Left lung (tissue), 10 donors: ENCODE results near the gene DTX1. TPM values are rescaled to one million over a fixed set of nuclear protein-coding genes. Genes with fewer than 3 reads are reported as not detected.

Experiments used
- ATAC-seq: fragments of 200-7000 bp; cut with Tn5 transposase; one replicate; pipeline ENCODE4 v1.9.1; 2020; ENCODE audit warnings: moderate library complexity
- DNase-seq, 4 donors: peaks; one replicate each; pipeline ENCODE4 v3.0.0-alpha.2; 2013 to 2020
- H3K27ac ChIP-seq, 2 donors: fragments of 200-600 bp; sonication (generic) in 1 of 2; one replicate each; pipeline versions ENCODE4 v1.5.0 to v1.8.0; 2020 to 2021
- H3K27me3 ChIP-seq, 2 donors: fragments of 200-600 bp; sonication (generic) in 1 of 2; one replicate each; pipeline versions ENCODE4 v1.5.0 to v1.8.0; 2020 to 2021
- H3K36me3 ChIP-seq, 2 donors: fragments of 200-600 bp; sonication (generic) in 1 of 2; one replicate each; pipeline versions ENCODE4 v1.5.0 to v1.8.0; 2020 to 2021
- H3K4me1 ChIP-seq, 2 donors: fragments of 200-600 bp; one replicate each; pipeline ENCODE4 v1.8.0; 2021
- H3K4me3 ChIP-seq, 2 donors: fragments of 200-600 bp; sonication (generic) in 1 of 2; one replicate each; pipeline versions ENCODE4 v1.5.0 to v1.8.0; 2020 to 2021; ENCODE audit warnings: mild to moderate bottlenecking in 1 of 2
- H3K9me3 ChIP-seq, 2 donors: fragments of 200-600 bp; sonication (generic) in 1 of 2; one replicate each; pipeline versions ENCODE4 v1.5.0 to v1.8.0; 2020 to 2021
- CTCF ChIP-seq, 2 donors: fragments of 200-600 bp; sonication (generic) in 1 of 2; IDR thresholded peaks; one replicate each; pipeline versions ENCODE4 v1.5.0 to v1.8.0; 2021; ENCODE audit warnings: antibody characterized with exemption in 2 of 2
- intact Hi-C, 2 donors: fragments of 100-400 bp; cut with DNase I; formaldehyde crosslinking; loops; one replicate each; pipeline versions ENCODE4 v1.11.2 to v1.14.2; 2022
- polyA plus RNA-seq, 6 donors: library from polyadenylated mRNA; unstranded; fragments of 120-200 nt; gene quantifications; one replicate each; pipeline ENCODE4 v1.2.1, GENCODE V29; 2013; ENCODE audit not compliant: insufficient read length in 6 of 6
- total RNA-seq, 2 donors: library from RNA; stranded (reverse); fragmentation: NEBNext Ultra II Directional; extraction: Animal tissue kit (Norgen Biotek cat#: 25700); gene quantifications; one replicate each; pipeline ENCODE4 v1.2.1, GENCODE V29; 2021
- donor health status: DM: no; HTN: yes; CAD: no.
- donor health status: DM: no; HTN: no; CAD: no.

Gene DTX1
- total and polyA plus RNA-seq, 8 donors = 0.70 to 6.3 (median 4.3) TPM

DNA sequence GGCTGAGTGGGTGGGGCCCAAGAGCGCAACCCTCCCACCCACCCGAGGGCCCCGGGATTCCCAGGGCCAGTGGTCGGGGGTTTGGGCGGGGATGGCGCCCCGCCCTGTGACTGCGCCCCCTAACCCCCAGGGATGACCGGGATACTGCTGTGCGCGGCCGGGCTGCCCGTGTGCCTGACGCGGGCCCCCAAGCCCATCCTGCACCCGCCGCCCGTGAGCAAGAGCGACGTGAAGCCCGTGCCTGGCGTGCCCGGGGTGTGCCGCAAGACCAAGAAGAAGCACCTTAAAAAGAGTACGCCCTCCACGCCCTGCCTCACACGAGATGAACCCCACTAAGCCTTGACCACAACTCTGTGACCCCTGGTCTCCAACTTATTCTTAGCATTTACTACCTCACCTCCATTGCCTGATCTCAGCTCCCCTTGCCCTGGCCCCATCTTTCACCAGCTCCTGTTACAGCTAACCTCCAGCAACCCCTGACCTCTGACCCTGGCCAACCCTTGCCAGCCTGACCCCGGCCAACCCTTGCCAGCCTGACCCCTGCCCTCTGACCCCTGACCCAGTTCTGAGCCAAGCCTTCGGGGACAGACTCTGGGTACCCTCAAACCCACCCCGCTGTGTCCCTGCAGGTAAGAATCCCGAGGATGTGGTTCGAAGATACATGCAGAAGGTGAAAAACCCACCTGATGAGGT, 37.0 kb downstream of the DTX1 start:
- intact Hi-C loops = no loop called here
- ATAC-seq = no peak
- Histone ChIP-seq H3K36me3 (no peaks in the 10 kb centered on the region), H3K27ac (no peak overlapping the region), H3K27me3 (peaks cover 0 to 53% of the 10 kb centered on the region in 2 donors), H3K4me1 (peaks cover 0 to 7% of the 10 kb centered on the region in 2 donors), H3K4me3 (no peak overlapping the region), H3K9me3 (no peaks in the 10 kb centered on the region)
- TF ChIP-seq CTCF (IDR thresholded peaks at IDR 0.05) = no peak
- DNase-seq = peak in 1 of 4 donors; percentile 53

DNA sequence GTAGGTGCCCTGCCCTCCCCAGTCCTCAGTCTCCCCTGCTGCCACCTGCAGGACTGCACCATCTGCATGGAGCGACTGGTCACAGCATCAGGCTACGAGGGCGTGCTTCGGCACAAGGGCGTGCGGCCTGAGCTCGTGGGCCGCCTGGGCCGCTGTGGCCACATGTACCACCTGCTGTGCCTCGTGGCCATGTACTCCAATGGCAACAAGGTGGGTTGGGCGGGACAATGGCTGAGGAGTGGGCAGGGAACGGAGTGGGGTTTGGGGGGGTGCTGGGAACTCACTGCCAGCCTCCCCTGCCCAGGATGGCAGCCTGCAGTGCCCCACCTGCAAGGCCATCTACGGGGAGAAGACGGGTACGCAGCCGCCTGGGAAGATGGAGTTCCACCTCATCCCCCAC, 38.2 kb downstream of the DTX1 start:
- peaks cover 0 to 8% of the 10 kb centered on the region in 2 donors for H3K4me1 ChIP-seq
- H3K27ac ChIP-seq = no peak overlapping the region
- peak in 1 of 4 donors; percentile 53 for DNase-seq
- H3K27me3 ChIP-seq = peaks cover 0 to 46% of the 10 kb centered on the region in 2 donors
- ATAC-seq = no peak
- intact Hi-C loops = no loop called here
- no peak for TF ChIP-seq CTCF (IDR thresholded peaks at IDR 0.05)
- no peak overlapping the region for H3K4me3 ChIP-seq
- H3K36me3 ChIP-seq = no peaks in the 10 kb centered on the region
- no peaks in the 10 kb centered on the region for H3K9me3 ChIP-seq

- Histone ChIP-seq H3K27me3 (peaks cover 0 to 39% of the 10 kb centered on the region in 2 donors), H3K9me3 (no peaks in the 10 kb centered on the region), H3K36me3 (no peaks in the 10 kb centered on the region), H3K4me3 (no peak overlapping the region), H3K4me1 (peaks cover 0 to 8% of the 10 kb centered on the region in 2 donors), H3K27ac (no peak overlapping the region)
- ATAC-seq = peak; percentile 4
- DNase-seq = no peak
- TF ChIP-seq CTCF (IDR thresholded peaks at IDR 0.05) = no peak
- intact Hi-C loops = no loop called here
Measured at GRCh38 chr12:113095405-113095804, 38.9 kb downstream of the DTX1 start.

DNA sequence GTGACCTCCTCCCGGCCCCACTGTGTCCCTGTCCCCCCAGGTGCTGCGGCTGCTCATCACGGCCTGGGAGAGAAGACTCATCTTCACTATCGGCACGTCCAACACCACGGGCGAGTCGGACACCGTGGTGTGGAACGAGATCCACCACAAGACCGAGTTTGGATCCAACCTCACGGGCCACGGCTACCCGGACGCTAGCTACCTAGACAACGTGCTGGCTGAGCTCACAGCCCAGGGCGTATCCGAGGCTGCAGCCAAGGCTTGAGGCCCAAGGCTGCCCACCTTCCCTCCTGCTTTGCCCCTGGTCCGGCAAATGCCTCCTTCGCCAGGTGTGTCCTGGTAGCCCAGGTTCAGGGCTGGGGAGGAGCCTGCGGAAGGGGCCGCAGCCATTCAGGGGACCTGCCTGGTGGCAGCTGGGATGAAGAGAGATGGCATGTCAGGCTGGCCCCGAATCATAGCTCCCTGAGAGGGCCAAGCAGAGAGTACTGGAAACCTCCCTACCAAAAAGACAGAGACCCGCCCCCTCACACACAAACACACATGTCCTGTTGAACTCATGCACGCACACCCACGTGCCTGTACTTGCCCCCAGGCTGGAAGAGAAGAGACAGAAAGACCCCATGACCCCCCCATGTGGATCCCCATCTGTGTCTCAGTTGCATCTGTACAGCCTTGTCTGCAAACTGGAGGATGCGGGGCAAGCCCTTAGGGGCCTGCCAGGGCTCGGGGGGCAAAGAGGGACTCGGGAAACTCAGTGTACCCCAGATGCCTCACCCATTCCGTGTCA, 40.3 kb downstream of the DTX1 start:
- ATAC-seq = no peak

More for the DNA sequence above, 40.3 kb downstream of the DTX1 start:
- no peak overlapping the region for H3K27ac ChIP-seq
- no peaks in the 10 kb centered on the region for H3K36me3 ChIP-seq
- H3K27me3 ChIP-seq = peaks cover 0 to 29% of the 10 kb centered on the region in 2 donors
- intact Hi-C loops = no loop called here
- H3K9me3 ChIP-seq = no peaks in the 10 kb centered on the region
- peaks cover 0 to 8% of the 10 kb centered on the region in 2 donors for H3K4me1 ChIP-seq
- no peak for TF ChIP-seq CTCF (IDR thresholded peaks at IDR 0.05)
- H3K4me3 ChIP-seq = no peak overlapping the region
- no peak for DNase-seq
